HepG2 (cell line): ENCODE data around the gene CCN6. TPM values are rescaled to one million over a fixed set of nuclear protein-coding genes. Genes with fewer than 3 reads are reported as not detected.
"Not testable (repeated sequence)": the region's sequence is repeated elsewhere in the genome, so short reads cannot be mapped to it uniquely, and the experiment has no call there.

Source experiments
- ATAC-seq: fragments of 200-7000 bp; cut with Tn5 transposase; 3 replicates; pipeline ENCODE4 v1.9.1; 2020; ENCODE audit warnings: mild to moderate bottlenecking, moderate library complexity
- BruUV-seq: library from RNA; stranded (reverse); fragments of 400-500 nt; replicated peaks from 2 replicates; lab custom pipeline; 2021; lab: Mats Ljungman, UMichigan
- CTCF ChIA-PET: fragments of 300-600 bp; formaldehyde crosslinking; extraction: SDS; loops from one replicate; lab custom pipeline; 2021; ENCODE audit warnings: low total read pairs, inconsistent platforms, low intra/inter-chr PET ratio; lab: Yijun Ruan, JAX
- POLR2A ChIA-PET: fragments of 350-600 bp; sonication (Branson Sonifier 250); formaldehyde crosslinking; loops from one replicate; lab custom pipeline; 2020; ENCODE audit warnings: antibody characterized with exemption, inconsistent platforms; lab: Yijun Ruan, JAX
- DNase-seq: peaks from one replicate; pipeline ENCODE4 v3.0.0-alpha.2; 2015; ENCODE audit warnings: low spot score
- FAIRE-seq: peaks from 3 replicates; lab custom pipeline; 2011; peaks lifted over from hg19 to GRCh38; lab: Jason Lieb, UNC
- H2AFZ ChIP-seq: one replicate; pipeline ENCODE4 v1.6.1; 2011; ENCODE audit warnings: low read length, inconsistent platforms
- H3K27ac ChIP-seq: fragments of 300-600 bp; 3 replicates; pipeline ENCODE4 v1.8.0; 2011; ENCODE audit warnings: mixed run types, mild to moderate bottlenecking, mixed read lengths, low read length, inconsistent platforms; ENCODE audit not compliant: insufficient read depth; ENCODE audit errors: extremely low read length
- H3K27me3 ChIP-seq, 2 experiments: fragments of 200-600 bp in 1 of 2; 2 replicates in 1 of 2; 3 replicates in 1 of 2; pipeline versions ENCODE4 v1.6.0 to v1.8.0; 2011; ENCODE audit warnings: low read length in 2 of 2, mild to moderate bottlenecking in 2 of 2, moderate library complexity in 2 of 2, inconsistent platforms in 1 of 2; ENCODE audit not compliant: insufficient read depth in 2 of 2, control insufficient read depth in 1 of 2
- H3K36me3 ChIP-seq, 2 experiments: fragments of 200-600 bp in 1 of 2; replicated peaks in 1 of 2; 2 replicates in 1 of 2; 3 replicates in 1 of 2; pipeline versions ENCODE4 v1.5.1 to v1.8.0; 2011; ENCODE audit warnings: low read length in 2 of 2, inconsistent platforms in 1 of 2; ENCODE audit not compliant: insufficient read depth in 2 of 2, control insufficient read depth in 1 of 2
- H3K4me1 ChIP-seq: 2 replicates; pipeline ENCODE4 v1.5.1; 2012; ENCODE audit warnings: low read length, inconsistent platforms; ENCODE audit not compliant: insufficient read depth
- H3K4me2 ChIP-seq: 2 replicates; pipeline ENCODE4 v1.6.0; 2011; ENCODE audit warnings: low read depth, low read length, inconsistent platforms
- H3K4me3 ChIP-seq, 3 experiments: fragments of 200-600 bp in 1 of 3; sonication (generic), shearing (Covaris generic) in 1 of 3; replicated peaks in 1 of 3; 2 replicates each; pipeline ENCODE4 v1.5.1; 2011 to 2016; ENCODE audit warnings: low read length in 3 of 3, inconsistent platforms in 2 of 3, low read depth in 2 of 3, mild to moderate bottlenecking in 2 of 3, control low read depth in 1 of 3, mixed read lengths in 1 of 3; ENCODE audit not compliant: insufficient read depth in 1 of 3
- H3K79me2 ChIP-seq: one replicate; pipeline ENCODE4 v1.6.1; 2011; ENCODE audit warnings: low read length, inconsistent platforms; ENCODE audit not compliant: insufficient read depth
- H3K9ac ChIP-seq: 2 replicates; pipeline ENCODE4 v1.6.0; 2011; ENCODE audit warnings: mild to moderate bottlenecking, low read depth, low read length, inconsistent platforms; ENCODE audit not compliant: insufficient read depth
- H3K9me3 ChIP-seq: 2 replicates; pipeline ENCODE4 v1.5.1; 2012; ENCODE audit warnings: mild to moderate bottlenecking, low read length
- H4K20me1 ChIP-seq: 2 replicates; pipeline ENCODE4 v1.6.0; 2011; ENCODE audit warnings: inconsistent platforms, mild to moderate bottlenecking, low read length, moderate library complexity; ENCODE audit not compliant: insufficient read depth
- AGO1 ChIP-seq: fragments of 200-400 bp; formaldehyde crosslinking; IDR thresholded peaks from 2 replicates; pipeline ENCODE4 v1.6.1; 2017; ENCODE audit warnings: mild to moderate bottlenecking, low read depth, low read length, moderate library complexity; ENCODE audit not compliant: poor library complexity, severe bottlenecking
- ARNT ChIP-seq: fragments of 450-650 bp; IDR thresholded peaks from 2 replicates; pipeline ENCODE4 v1.6.1; 2017
- KDM2A ChIP-seq: sonication (generic); formaldehyde crosslinking; IDR thresholded peaks from 2 replicates; pipeline ENCODE4 v1.4.0; 2020; ENCODE audit warnings: low read depth, missing genetic modification reagents, borderline replicate concordance
- RBAK ChIP-seq: sonication (generic); formaldehyde crosslinking; IDR thresholded peaks from 2 replicates; pipeline ENCODE4 v1.5.1; 2020; ENCODE audit warnings: mild to moderate bottlenecking, missing genetic modification reagents
- WGBS: methylation state at CpG from one replicate; pipeline ENCODE4 v1.1.6; 2017; ENCODE audit warnings: low lambda C conversion rate; 5-methylcytosine and 5-hydroxymethylcytosine counted together
- in situ Hi-C: cut with HindIII; loops from 2 replicates; pipeline ENCODE4 v1.10.0; 2017; ENCODE audit warnings: low pct_unique_long_range_greater_than_20kb; ENCODE audit not compliant: extremely low pct_ligation_motif_present
- intact Hi-C: fragments of 100-400 bp; cut with micrococcal nuclease; formaldehyde crosslinking; loops from one replicate; pipeline ENCODE4 v1.10.0; 2022; ENCODE audit not compliant: unreplicated experiment
- polyA plus RNA-seq, 8 experiments: library from polyadenylated mRNA; depleted of rRNA in 3 of 8; stranded (reverse) in 7 of 8; unstranded in 1 of 8; fragments of >200 nt; fragmentation: Illumina TruSeq in 4 of 8; extraction: Trizol in 4 of 8; gene quantifications; 2 replicates each; pipeline versions ENCODE4 v1.2.1 to v1.2.3, GENCODE V29; 2011 to 2016; ENCODE audit warnings: low read depth in 4 of 8, missing spikeins in 1 of 8, mixed read lengths in 1 of 8; ENCODE audit not compliant: insufficient read depth in 1 of 8
- total RNA-seq, 5 experiments: library from RNA; depleted of rRNA; stranded (reverse); fragments of >200 nt; fragmentation: Illumina TruSeq; extraction: Trizol; gene quantifications; 2 replicates each; pipeline ENCODE4 v1.2.3, GENCODE V29; 2016; ENCODE audit warnings: low read depth in 1 of 5
- TF ChIP-seq, protein P1 (sequence below): sonication (generic); formaldehyde crosslinking; IDR thresholded peaks from 2 replicates; pipeline ENCODE4 v1.4.0; 2020; ENCODE audit warnings: missing genetic modification reagents
- TF ChIP-seq, protein P2 (sequence below): sonication (generic); formaldehyde crosslinking; IDR thresholded peaks from 2 replicates; pipeline ENCODE4 v1.9.0; 2022; ENCODE audit warnings: low read depth, missing genetic modification reagents
- TF ChIP-seq, protein P3 (sequence below): sonication (generic); formaldehyde crosslinking; IDR thresholded peaks from 2 replicates; pipeline ENCODE4 v1.4.0; 2020; ENCODE audit warnings: missing genetic modification reagents, borderline replicate concordance

The CCN6 gene
- total and polyA plus RNA-seq, 2 of the 13 experiments (the other 11 are each of a cell fraction or from before 2014, with no cell fraction given): not detected

DNA sequence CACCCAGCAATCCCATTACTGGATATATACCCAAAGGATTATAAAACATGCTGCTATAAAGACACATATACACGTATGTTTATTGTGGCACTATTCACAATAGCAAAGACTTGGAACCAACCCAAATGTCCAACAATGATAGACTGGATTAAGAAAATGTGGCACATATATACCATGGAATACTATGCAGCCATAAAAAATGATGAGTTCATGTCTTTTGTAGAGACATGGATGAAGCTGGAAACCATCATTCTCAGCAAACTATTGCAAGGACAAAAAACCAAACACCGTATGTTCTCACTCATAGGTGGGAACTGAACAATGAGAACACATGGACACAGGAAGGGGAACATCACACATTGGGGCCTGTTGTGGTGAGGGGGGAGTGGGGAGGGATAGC is 52.1 kb downstream of the CCN6 start:
- 67% methylated on average over 2 of the region's 2 CpGs for WGBS
- POLR2A ChIA-PET: not testable (repeated sequence)

DNA sequence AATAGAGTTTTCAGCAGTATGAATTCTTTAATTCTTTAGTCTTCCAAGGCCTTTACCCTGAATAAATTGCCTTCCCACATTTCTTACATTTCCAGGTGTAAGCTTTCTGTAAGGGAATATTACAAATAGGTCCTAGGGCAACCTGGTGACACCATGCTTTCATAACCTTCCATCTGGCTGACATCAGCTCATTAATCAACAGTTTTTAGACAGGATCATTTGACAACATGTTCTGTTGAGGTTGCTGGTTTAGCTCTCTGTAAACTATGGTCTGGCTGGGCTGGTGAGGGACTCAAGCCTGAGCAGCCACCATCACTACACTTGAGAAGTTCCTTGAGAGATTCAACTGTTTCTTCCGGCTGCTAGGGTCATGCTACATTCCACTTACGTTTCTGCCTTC is 52.7 kb downstream of the CCN6 start:
- H3K9ac ChIP-seq: no peak overlapping the region
- no peaks in the 10 kb centered on the region for H3K9me3 ChIP-seq
- CTCF ChIA-PET: no interaction called here
- in situ Hi-C loops: no loop called here
- intact Hi-C loops: no loop called here
- H3K4me1 ChIP-seq: no peaks in the 10 kb centered on the region
- H3K36me3 ChIP-seq: no peaks in the 10 kb centered on the region
- BruUV-seq: no TSS peak
- no peak overlapping the region for H3K27ac ChIP-seq
- no peaks in the 10 kb centered on the region for H3K79me2 ChIP-seq
- WGBS: 9% methylated on average over 2 of the region's 2 CpGs
- no peak for DNase-seq
- no peaks in the 10 kb centered on the region for H3K27me3 ChIP-seq
- no peak for ATAC-seq
- no peaks in the 10 kb centered on the region; the same call in 1 of the 2 replicates for H4K20me1 ChIP-seq
- FAIRE-seq: no peak
- no peak overlapping the region for H3K4me2 ChIP-seq
- no peak overlapping the region for H2AFZ ChIP-seq
- no peak overlapping the region for H3K4me3 ChIP-seq
- POLR2A ChIA-PET: no interaction called here
- TF ChIP-seq KDM2A (CRISPR knock-in tag) (no peak), AGO1 (no peak), RBAK (CRISPR knock-in tag) (no peak), ARNT (no peak)
- TF ChIP-seq, protein P1, sequence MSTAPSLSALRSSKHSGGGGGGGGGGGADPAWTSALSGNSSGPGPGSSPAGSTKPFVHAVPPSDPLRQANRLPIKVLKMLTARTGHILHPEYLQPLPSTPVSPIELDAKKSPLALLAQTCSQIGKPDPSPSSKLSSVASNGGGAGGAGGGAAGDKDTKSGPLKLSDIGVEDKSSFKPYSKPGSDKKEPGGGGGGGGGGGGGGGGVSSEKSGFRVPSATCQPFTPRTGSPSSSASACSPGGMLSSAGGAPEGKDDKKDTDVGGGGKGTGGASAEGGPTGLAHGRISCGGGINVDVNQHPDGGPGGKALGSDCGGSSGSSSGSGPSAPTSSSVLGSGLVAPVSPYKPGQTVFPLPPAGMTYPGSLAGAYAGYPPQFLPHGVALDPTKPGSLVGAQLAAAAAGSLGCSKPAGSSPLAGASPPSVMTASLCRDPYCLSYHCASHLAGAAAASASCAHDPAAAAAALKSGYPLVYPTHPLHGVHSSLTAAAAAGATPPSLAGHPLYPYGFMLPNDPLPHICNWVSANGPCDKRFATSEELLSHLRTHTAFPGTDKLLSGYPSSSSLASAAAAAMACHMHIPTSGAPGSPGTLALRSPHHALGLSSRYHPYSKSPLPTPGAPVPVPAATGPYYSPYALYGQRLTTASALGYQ (CRISPR knock-in tag): no peak
- TF ChIP-seq, protein P2, sequence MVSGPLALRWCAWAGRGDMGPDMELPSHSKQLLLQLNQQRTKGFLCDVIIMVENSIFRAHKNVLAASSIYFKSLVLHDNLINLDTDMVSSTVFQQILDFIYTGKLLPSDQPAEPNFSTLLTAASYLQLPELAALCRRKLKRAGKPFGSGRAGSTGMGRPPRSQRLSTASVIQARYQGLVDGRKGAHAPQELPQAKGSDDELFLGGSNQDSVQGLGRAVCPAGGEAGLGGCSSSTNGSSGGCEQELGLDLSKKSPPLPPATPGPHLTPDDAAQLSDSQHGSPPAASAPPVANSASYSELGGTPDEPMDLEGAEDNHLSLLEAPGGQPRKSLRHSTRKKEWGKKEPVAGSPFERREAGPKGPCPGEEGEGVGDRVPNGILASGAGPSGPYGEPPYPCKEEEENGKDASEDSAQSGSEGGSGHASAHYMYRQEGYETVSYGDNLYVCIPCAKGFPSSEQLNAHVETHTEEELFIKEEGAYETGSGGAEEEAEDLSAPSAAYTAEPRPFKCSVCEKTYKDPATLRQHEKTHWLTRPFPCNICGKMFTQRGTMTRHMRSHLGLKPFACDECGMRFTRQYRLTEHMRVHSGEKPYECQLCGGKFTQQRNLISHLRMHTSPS (CRISPR knock-in tag): no peak
- TF ChIP-seq, protein P3, sequence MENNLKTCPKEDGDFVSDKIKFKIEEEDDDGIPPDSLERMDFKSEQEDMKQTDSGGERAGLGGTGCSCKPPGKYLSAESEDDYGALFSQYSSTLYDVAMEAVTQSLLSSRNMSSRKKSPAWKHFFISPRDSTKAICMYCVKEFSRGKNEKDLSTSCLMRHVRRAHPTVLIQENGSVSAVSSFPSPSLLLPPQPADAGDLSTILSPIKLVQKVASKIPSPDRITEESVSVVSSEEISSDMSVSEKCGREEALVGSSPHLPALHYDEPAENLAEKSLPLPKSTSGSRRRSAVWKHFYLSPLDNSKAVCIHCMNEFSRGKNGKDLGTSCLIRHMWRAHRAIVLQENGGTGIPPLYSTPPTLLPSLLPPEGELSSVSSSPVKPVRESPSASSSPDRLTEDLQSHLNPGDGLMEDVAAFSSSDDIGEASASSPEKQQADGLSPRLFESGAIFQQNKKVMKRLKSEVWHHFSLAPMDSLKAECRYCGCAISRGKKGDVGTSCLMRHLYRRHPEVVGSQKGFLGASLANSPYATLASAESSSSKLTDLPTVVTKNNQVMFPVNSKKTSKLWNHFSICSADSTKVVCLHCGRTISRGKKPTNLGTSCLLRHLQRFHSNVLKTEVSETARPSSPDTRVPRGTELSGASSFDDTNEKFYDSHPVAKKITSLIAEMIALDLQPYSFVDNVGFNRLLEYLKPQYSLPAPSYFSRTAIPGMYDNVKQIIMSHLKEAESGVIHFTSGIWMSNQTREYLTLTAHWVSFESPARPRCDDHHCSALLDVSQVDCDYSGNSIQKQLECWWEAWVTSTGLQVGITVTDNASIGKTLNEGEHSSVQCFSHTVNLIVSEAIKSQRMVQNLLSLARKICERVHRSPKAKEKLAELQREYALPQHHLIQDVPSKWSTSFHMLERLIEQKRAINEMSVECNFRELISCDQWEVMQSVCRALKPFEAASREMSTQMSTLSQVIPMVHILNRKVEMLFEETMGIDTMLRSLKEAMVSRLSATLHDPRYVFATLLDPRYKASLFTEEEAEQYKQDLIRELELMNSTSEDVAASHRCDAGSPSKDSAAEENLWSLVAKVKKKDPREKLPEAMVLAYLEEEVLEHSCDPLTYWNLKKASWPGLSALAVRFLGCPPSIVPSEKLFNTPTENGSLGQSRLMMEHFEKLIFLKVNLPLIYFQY (CRISPR knock-in tag): no peak

More for the DNA sequence above, 52.1 kb downstream of the CCN6 start:
- H2AFZ ChIP-seq, H3K4me2 ChIP-seq, H3K36me3 ChIP-seq, CTCF ChIA-PET, H3K9ac ChIP-seq, ATAC-seq, H3K79me2 ChIP-seq, FAIRE-seq, H3K4me1 ChIP-seq, H3K27me3 ChIP-seq, H3K4me3 ChIP-seq, BruUV-seq, in situ Hi-C loops, DNase-seq, H4K20me1 ChIP-seq, intact Hi-C loops, H3K9me3 ChIP-seq, H3K27ac ChIP-seq: not testable (repeated sequence)
